M059J (cell line): ENCODE results near the gene MGST2. TPM values are rescaled to one million over a fixed set of nuclear protein-coding genes. Genes with fewer than 3 reads are reported as not detected.
"Not testable (repeated sequence)": the region's sequence is repeated elsewhere in the genome, so short reads cannot be mapped to it uniquely, and the experiment has no call there.

Source experiments
- DNase-seq: peaks from one replicate; pipeline ENCODE4 v3.0.0-alpha.2; 2012; ENCODE audit warnings: low read depth
- total RNA-seq: library from RNA; depleted of rRNA; stranded (reverse); fragments of >200 nt; shearing (Covaris generic); gene quantifications from 2 replicates; pipeline ENCODE4 v1.2.3, GENCODE V29; 2014; rRNA removed

MGST2 gene
- total RNA-seq: 19.3 and 24.5 TPM in 2 replicates

GRCh38 chr4:139665690-139666529 is at the start of gene MGST2:
TSS of gene MGST2 (plus strand) at chr4:139665819. CDS start at chr4:139666020, 201 bp downstream.
- peak; percentile 65 for DNase-seq

GRCh38 chr4:139617702-139618490 is 47.7 kb upstream of the MGST2 start:
- DNase-seq: no peak

- DNase-seq: peak; percentile 46
Measured at GRCh38 chr4:139619644-139620043, 46.0 kb upstream of the MGST2 start.

GRCh38 chr4:139622901-139623381 is 42.7 kb upstream of the MGST2 start:
- DNase-seq: no peak

- no peak for DNase-seq
Measured at GRCh38 chr4:139624441-139625092, 41.1 kb upstream of the MGST2 start.

- no peak for DNase-seq
Measured at GRCh38 chr4:139625093-139625455, 40.5 kb upstream of the MGST2 start.

GRCh38 chr4:139625482-139625881 is 40.1 kb upstream of the MGST2 start:
- DNase-seq: no peak

GRCh38 chr4:139628184-139629012 is 37.2 kb upstream of the MGST2 start:
- DNase-seq: no peak

GRCh38 chr4:139629436-139630125 is 36.0 kb upstream of the MGST2 start:
- DNase-seq: peak; percentile 43

- no peak for DNase-seq
Measured at GRCh38 chr4:139630126-139630495, 35.5 kb upstream of the MGST2 start.

GRCh38 chr4:139630991-139631390 is 34.6 kb upstream of the MGST2 start:
- DNase-seq: no peak

GRCh38 chr4:139631791-139632190 is 33.8 kb upstream of the MGST2 start:
- no peak for DNase-seq

GRCh38 chr4:139632739-139633138 is 32.9 kb upstream of the MGST2 start:
- DNase-seq: not testable (repeated sequence)

GRCh38 chr4:139633195-139633594 is 32.4 kb upstream of the MGST2 start:
- no peak for DNase-seq

- DNase-seq: peak; percentile 54
Measured at GRCh38 chr4:139633661-139634060, 32.0 kb upstream of the MGST2 start.

- DNase-seq: peak; percentile 62
Measured at GRCh38 chr4:139635966-139636365, 29.7 kb upstream of the MGST2 start.

GRCh38 chr4:139638306-139638705 is 27.3 kb upstream of the MGST2 start:
- not testable (repeated sequence) for DNase-seq

- no peak for DNase-seq
Measured at GRCh38 chr4:139639654-139640053, 26.0 kb upstream of the MGST2 start.

- DNase-seq: peak; percentile 62
Measured at GRCh38 chr4:139641218-139641617, 24.4 kb upstream of the MGST2 start.

GRCh38 chr4:139642364-139642763 is 23.3 kb upstream of the MGST2 start:
- DNase-seq: peak; percentile 63
